ELR (cell line): ENCODE measurements around the gene STK10.
"Not testable (repeated sequence)": the region's sequence is repeated elsewhere in the genome, so short reads cannot be mapped to it uniquely, and the experiment has no call there.

ENCODE experiments used
- DNase-seq: peaks from one replicate; pipeline ENCODE4 v3.0.0-alpha.2; 2015; ENCODE audit warnings: low read depth

The STK10 gene

GRCh38 chr5:172188033-172188892 is at the start of gene STK10:
STK10 (minus strand) TSS chr5:172188224; CDS start chr5:172188042, 182 bp downstream.
- DNase-seq, result peak; percentile 93

- peak; percentile 15 for DNase-seq
Observed at GRCh38 chr5:172235827-172236736, 48.1 kb upstream of the STK10 start.

- DNase-seq, result no peak
Observed at GRCh38 chr5:172235132-172235780, 47.2 kb upstream of the STK10 start.

GRCh38 chr5:172234031-172234430 is 46.0 kb upstream of the STK10 start:
- DNase-seq, result no peak

GRCh38 chr5:172229904-172230303 is 41.9 kb upstream of the STK10 start:
- no peak for DNase-seq

- no peak for DNase-seq
Observed at GRCh38 chr5:172224996-172225395, 37.0 kb upstream of the STK10 start.

GRCh38 chr5:172223901-172224873 is 36.2 kb upstream of the STK10 start:
- DNase-seq, result no peak

- no peak for DNase-seq
Observed at GRCh38 chr5:172219296-172219695, 31.3 kb upstream of the STK10 start.

GRCh38 chr5:172216345-172216744 is 28.3 kb upstream of the STK10 start:
- DNase-seq, result no peak

- no peak for DNase-seq
Observed at GRCh38 chr5:172213126-172213525, 25.1 kb upstream of the STK10 start.

GRCh38 chr5:172211676-172212075 is 23.7 kb upstream of the STK10 start:
- DNase-seq, result no peak

- no peak for DNase-seq
Observed at GRCh38 chr5:172209714-172210113, 21.7 kb upstream of the STK10 start.

GRCh38 chr5:172207511-172207910 is 19.5 kb upstream of the STK10 start:
- no peak for DNase-seq

- not testable (repeated sequence) for DNase-seq
Observed at GRCh38 chr5:172205984-172206383, 18.0 kb upstream of the STK10 start.

GRCh38 chr5:172200476-172200875 is 12.5 kb upstream of the STK10 start:
- DNase-seq, result no peak

- DNase-seq, result no peak
Observed at GRCh38 chr5:172199446-172199845, 11.4 kb upstream of the STK10 start.

GRCh38 chr5:172197775-172198174 is 9.8 kb upstream of the STK10 start:
- not testable (repeated sequence) for DNase-seq

GRCh38 chr5:172194985-172195774 is 7.2 kb upstream of the STK10 start:
- DNase-seq, result no peak

- no peak for DNase-seq
Observed at GRCh38 chr5:172193872-172194271, 5.8 kb upstream of the STK10 start, which contains the start of gene EFCAB9. EFCAB9 (plus strand) TSS chr5:172194172; CDS start chr5:172194173, 1 bp downstream.

GRCh38 chr5:172189693-172190296 is 1.8 kb upstream of the STK10 start:
- DNase-seq, result no peak
